ENCODE results near the gene SLCO2B1.

SLCO2B1 gene

GRCh38 chr11:75163921-75164849, 13.3 kb downstream of the SLCO2B1 start:
- Mint-ChIP-seq H3K36me3 (ENCODE audit: low read depth) (no peaks in the 10 kb centered on the region), H3K27ac (no peak overlapping the region), H3K27me3 (ENCODE audit: low read depth) (peaks cover 6% of the 10 kb centered on the region), H3K4me3 (no peak overlapping the region), H3K4me1 (ENCODE audit: low read depth) (peaks cover 14% of the 10 kb centered on the region), H3K9me3 (no peaks in the 10 kb centered on the region)

- Mint-ChIP-seq H3K4me3 (no peak overlapping the region), H3K27ac (no peak overlapping the region), H3K27me3 (ENCODE audit: low read depth) (peaks cover 7% of the 10 kb centered on the region), H3K9me3 (no peaks in the 10 kb centered on the region), H3K4me1 (ENCODE audit: low read depth) (peaks cover 14% of the 10 kb centered on the region), H3K36me3 (ENCODE audit: low read depth) (no peaks in the 10 kb centered on the region)
These were observed 14.8 kb downstream of the SLCO2B1 start for GRCh38 chr11:75165721-75166120.

- no peaks in the 10 kb centered on the region for H3K9me3 Mint-ChIP-seq
- peaks cover 4% of the 10 kb centered on the region for H3K27me3 Mint-ChIP-seq (ENCODE audit: low read depth)
- peaks cover 6% of the 10 kb centered on the region for H3K4me1 Mint-ChIP-seq (ENCODE audit: low read depth)
- no peak overlapping the region for H3K4me3 Mint-ChIP-seq
- no peaks in the 10 kb centered on the region for H3K36me3 Mint-ChIP-seq (ENCODE audit: low read depth)
- no peak overlapping the region for H3K27ac Mint-ChIP-seq
These were observed 15.9 kb downstream of the SLCO2B1 start for GRCh38 chr11:75166791-75167190.

- H3K4me3 Mint-ChIP-seq, result no peak overlapping the region
- H3K4me1 Mint-ChIP-seq (ENCODE audit: low read depth), result no peaks in the 10 kb centered on the region
- peaks cover 4% of the 10 kb centered on the region for H3K27me3 Mint-ChIP-seq (ENCODE audit: low read depth)
- H3K27ac Mint-ChIP-seq, result no peak overlapping the region
- H3K36me3 Mint-ChIP-seq (ENCODE audit: low read depth), result no peaks in the 10 kb centered on the region
- no peaks in the 10 kb centered on the region for H3K9me3 Mint-ChIP-seq
These were observed 16.7 kb downstream of the SLCO2B1 start for GRCh38 chr11:75167617-75168016.

- Mint-ChIP-seq H3K36me3 (ENCODE audit: low read depth) (no peaks in the 10 kb centered on the region), H3K4me3 (no peak overlapping the region), H3K4me1 (ENCODE audit: low read depth) (peaks cover 3% of the 10 kb centered on the region), H3K27ac (no peak overlapping the region), H3K9me3 (no peaks in the 10 kb centered on the region), H3K27me3 (ENCODE audit: low read depth) (peaks cover 4% of the 10 kb centered on the region)
These were observed 18.4 kb downstream of the SLCO2B1 start for GRCh38 chr11:75169101-75169885.

GRCh38 chr11:75170516-75171201, 19.8 kb downstream of the SLCO2B1 start:
- Mint-ChIP-seq H3K4me1 (ENCODE audit: low read depth) (peaks cover 17% of the 10 kb centered on the region), H3K27ac (no peak overlapping the region), H3K27me3 (ENCODE audit: low read depth) (peaks cover 4% of the 10 kb centered on the region), H3K4me3 (no peak overlapping the region), H3K9me3 (no peaks in the 10 kb centered on the region), H3K36me3 (ENCODE audit: low read depth) (no peaks in the 10 kb centered on the region)

GRCh38 chr11:75173336-75173735, 22.4 kb downstream of the SLCO2B1 start:
- H3K27ac Mint-ChIP-seq, result no peak overlapping the region
- H3K36me3 Mint-ChIP-seq (ENCODE audit: low read depth), result no peaks in the 10 kb centered on the region

GRCh38 chr11:75174781-75175370, 24.0 kb downstream of the SLCO2B1 start:
- Mint-ChIP-seq H3K36me3 (ENCODE audit: low read depth) (no peaks in the 10 kb centered on the region), H3K27me3 (ENCODE audit: low read depth) (peaks cover 1% of the 10 kb centered on the region), H3K27ac (peak overlapping the region; percentile 68), H3K4me1 (ENCODE audit: low read depth) (peaks cover 17% of the 10 kb centered on the region), H3K4me3 (peak overlapping the region; percentile 10), H3K9me3 (no peaks in the 10 kb centered on the region)

More at GRCh38 chr11:75173336-75173735, 22.4 kb downstream of the SLCO2B1 start:
- H3K4me3 Mint-ChIP-seq, result no peak overlapping the region
- H3K9me3 Mint-ChIP-seq, result no peaks in the 10 kb centered on the region
- H3K27me3 Mint-ChIP-seq (ENCODE audit: low read depth), result peaks cover 4% of the 10 kb centered on the region
- peaks cover 17% of the 10 kb centered on the region for H3K4me1 Mint-ChIP-seq (ENCODE audit: low read depth)

GRCh38 chr11:75182664-75183063, 31.8 kb downstream of the SLCO2B1 start:
- no peaks in the 10 kb centered on the region for H3K9me3 Mint-ChIP-seq
- H3K36me3 Mint-ChIP-seq (ENCODE audit: low read depth), result no peaks in the 10 kb centered on the region
- peaks cover 32% of the 10 kb centered on the region for H3K27me3 Mint-ChIP-seq (ENCODE audit: low read depth)
- no peak overlapping the region for H3K27ac Mint-ChIP-seq
- no peak overlapping the region for H3K4me3 Mint-ChIP-seq
- H3K4me1 Mint-ChIP-seq (ENCODE audit: low read depth), result no peaks in the 10 kb centered on the region

- H3K36me3 Mint-ChIP-seq (ENCODE audit: low read depth), result no peaks in the 10 kb centered on the region
- H3K9me3 Mint-ChIP-seq, result no peaks in the 10 kb centered on the region
- H3K27ac Mint-ChIP-seq, result no peak overlapping the region
- H3K27me3 Mint-ChIP-seq (ENCODE audit: low read depth), result peaks cover 32% of the 10 kb centered on the region
- no peaks in the 10 kb centered on the region for H3K4me1 Mint-ChIP-seq (ENCODE audit: low read depth)
- H3K4me3 Mint-ChIP-seq, result no peak overlapping the region
These were observed 33.1 kb downstream of the SLCO2B1 start for GRCh38 chr11:75184051-75184450.

GRCh38 chr11:75184757-75185425, 34.0 kb downstream of the SLCO2B1 start:
- Mint-ChIP-seq H3K27me3 (ENCODE audit: low read depth) (peaks cover 32% of the 10 kb centered on the region), H3K36me3 (ENCODE audit: low read depth) (no peaks in the 10 kb centered on the region), H3K27ac (no peak overlapping the region), H3K4me3 (no peak overlapping the region), H3K4me1 (ENCODE audit: low read depth) (no peaks in the 10 kb centered on the region), H3K9me3 (no peaks in the 10 kb centered on the region)

GRCh38 chr11:75185866-75186265, 35.0 kb downstream of the SLCO2B1 start:
- Mint-ChIP-seq H3K4me3 (no peak overlapping the region), H3K27ac (no peak overlapping the region)

GRCh38 chr11:75186999-75187398, 36.1 kb downstream of the SLCO2B1 start:
- Mint-ChIP-seq H3K36me3 (ENCODE audit: low read depth) (no peaks in the 10 kb centered on the region), H3K9me3 (no peaks in the 10 kb centered on the region), H3K4me1 (ENCODE audit: low read depth) (no peaks in the 10 kb centered on the region), H3K4me3 (no peak overlapping the region), H3K27ac (no peak overlapping the region), H3K27me3 (ENCODE audit: low read depth) (peaks cover 26% of the 10 kb centered on the region)

More at GRCh38 chr11:75185866-75186265, 35.0 kb downstream of the SLCO2B1 start:
- H3K27me3 Mint-ChIP-seq (ENCODE audit: low read depth), result peaks cover 32% of the 10 kb centered on the region
- H3K4me1 Mint-ChIP-seq (ENCODE audit: low read depth), result no peaks in the 10 kb centered on the region
- no peaks in the 10 kb centered on the region for H3K36me3 Mint-ChIP-seq (ENCODE audit: low read depth)
- H3K9me3 Mint-ChIP-seq, result no peaks in the 10 kb centered on the region

GRCh38 chr11:75188671-75189070, 37.8 kb downstream of the SLCO2B1 start:
- Mint-ChIP-seq H3K36me3 (ENCODE audit: low read depth) (no peaks in the 10 kb centered on the region), H3K9me3 (no peaks in the 10 kb centered on the region), H3K4me3 (no peak overlapping the region), H3K27me3 (ENCODE audit: low read depth) (peaks cover 12% of the 10 kb centered on the region), H3K4me1 (ENCODE audit: low read depth) (no peaks in the 10 kb centered on the region), H3K27ac (no peak overlapping the region)

Measured in T-helper 1 cell treated with Interleukin-12 subunit alpha and Interleukin-12 subunit beta and Interleukin-4 antibody, amounts not matched to agents 30 μg/mL and 1 μg/mL, for 36 hours (primary cell).